Dendritic cell treated with granulocyte-macrophage colony-stimulating factor and Interleukin-4, amounts not matched to agents 40 ng/mL and 50 ng/mL, for 4 days (primary cell): ENCODE results near the gene ENDOV.

Source experiments
- H3K27ac Mint-ChIP-seq: one replicate; pipeline ENCODE4 v1.8.0; 2022; ENCODE audit warnings: mild to moderate bottlenecking, mixed read lengths
- H3K27me3 Mint-ChIP-seq: one replicate; pipeline ENCODE4 v1.8.0; 2022; ENCODE audit warnings: mild to moderate bottlenecking, mixed read lengths
- H3K36me3 Mint-ChIP-seq: one replicate; pipeline ENCODE4 v1.8.0; 2022; ENCODE audit warnings: low read depth, mixed read lengths
- H3K4me1 Mint-ChIP-seq: one replicate; pipeline ENCODE4 v1.8.0; 2022; ENCODE audit warnings: low read depth, mixed read lengths
- H3K4me3 Mint-ChIP-seq: one replicate; pipeline ENCODE4 v1.8.0; 2022; ENCODE audit warnings: mild to moderate bottlenecking, moderate library complexity, mixed read lengths
- H3K9me3 Mint-ChIP-seq: one replicate; pipeline ENCODE4 v1.8.0; 2022; ENCODE audit warnings: mixed read lengths
- intact Hi-C: fragments of 100-400 bp; cut with micrococcal nuclease; formaldehyde crosslinking; loops from one replicate; pipeline ENCODE4 v1.15.0; 2022

Gene ENDOV

DNA sequence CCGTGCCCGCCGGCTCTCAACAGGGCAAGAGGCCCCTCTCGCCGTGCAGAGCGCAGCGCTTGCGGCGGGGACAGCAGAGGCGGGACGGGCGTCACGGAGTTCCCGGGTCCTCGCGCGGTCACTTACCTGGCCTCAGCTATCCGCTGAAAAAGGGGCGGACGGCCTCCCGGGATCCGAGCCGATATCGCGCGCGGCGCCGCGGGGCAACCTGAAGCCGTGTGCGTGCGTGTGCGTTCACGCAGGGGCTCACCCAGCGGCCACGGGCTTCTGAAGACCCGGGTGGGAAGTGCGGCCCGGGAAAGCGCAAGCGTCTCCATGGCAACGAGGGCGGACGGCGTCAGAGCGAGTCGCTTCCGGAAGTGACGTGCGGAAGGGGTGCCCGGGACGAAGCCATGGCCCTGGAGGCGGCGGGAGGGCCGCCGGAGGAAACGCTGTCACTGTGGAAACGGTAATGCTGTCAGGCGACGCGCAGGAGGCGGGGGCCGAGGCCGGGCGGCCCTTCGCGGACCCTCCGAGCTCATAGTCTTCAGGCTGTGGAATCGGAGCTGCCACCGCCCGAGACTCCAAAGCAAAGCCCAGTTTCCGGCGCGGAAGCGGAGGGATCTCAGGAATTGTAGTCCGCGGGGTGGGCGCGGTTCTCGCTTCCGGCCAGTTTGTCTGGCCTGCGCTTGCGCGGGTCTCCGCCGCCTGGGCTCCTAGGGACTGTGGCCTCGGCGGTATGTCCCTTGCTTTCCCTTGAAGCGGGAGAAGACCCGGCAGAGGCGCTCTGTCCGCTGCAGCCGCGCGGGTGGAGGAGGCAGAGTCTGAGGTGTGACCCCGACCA is at the start of gene ENDOV:
Gene ENDOV, plus strand, starts transcription at position 365 of the 823 bp plus-strand sequence. Its CDS starts 28 bp downstream, at position 393.
- Mint-ChIP-seq H3K4me3 (peak within 1 kb of the TSS; percentile 89), H3K36me3 (peaks cover 48% of the 10 kb centered on the region), H3K9me3 (no peaks in the 10 kb centered on the region), H3K4me1 (peaks cover 38% of the 10 kb centered on the region), H3K27ac (peak within 1 kb of the TSS; percentile 96), H3K27me3 (peaks cover 22% of the 10 kb centered on the region)
- intact Hi-C loops, result loop anchor here (2.0 kb wide), 1 partner anchor 40 kb away; no protein-coding TSS in a partner anchor

- intact Hi-C loops, result no loop called here
- Mint-ChIP-seq H3K4me1 (no peaks in the 10 kb centered on the region), H3K36me3 (peaks cover 100% of the 10 kb centered on the region), H3K4me3 (no peak overlapping the region), H3K27ac (no peak overlapping the region), H3K27me3 (no peaks in the 10 kb centered on the region), H3K9me3 (peaks cover 2% of the 10 kb centered on the region)
Observed at GRCh38 chr17:80365983-80366382, 49.0 kb upstream of the ENDOV start.

GRCh38 chr17:80367503-80367902 is 47.5 kb upstream of the ENDOV start:
- intact Hi-C loops, result no loop called here
- H3K27ac Mint-ChIP-seq, result peak overlapping the region; percentile 9
- peaks cover 100% of the 10 kb centered on the region for H3K36me3 Mint-ChIP-seq
- no peaks in the 10 kb centered on the region for H3K4me1 Mint-ChIP-seq
- no peak overlapping the region for H3K4me3 Mint-ChIP-seq
- no peaks in the 10 kb centered on the region for H3K27me3 Mint-ChIP-seq
- H3K9me3 Mint-ChIP-seq, result no peaks in the 10 kb centered on the region

DNA sequence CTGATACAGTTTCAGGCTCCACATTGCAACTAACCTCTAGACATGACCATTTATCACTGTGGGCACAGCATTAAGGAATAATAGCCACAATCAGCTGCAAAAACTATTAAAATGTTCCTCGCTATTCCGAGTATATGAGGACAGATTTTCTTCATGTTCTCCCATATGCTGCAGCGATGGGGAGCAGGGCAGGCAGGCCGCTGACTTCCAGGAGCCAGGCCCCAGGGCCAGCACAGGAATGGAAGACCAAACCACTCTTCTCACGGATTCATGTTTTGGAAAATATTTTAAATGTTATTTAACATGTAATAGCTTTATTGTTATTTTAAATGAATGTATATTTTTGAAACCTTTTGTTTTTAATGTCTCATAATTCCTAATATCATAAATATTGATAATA is 43.8 kb upstream of the ENDOV start:
- no peak overlapping the region for H3K4me3 Mint-ChIP-seq
- H3K36me3 Mint-ChIP-seq, result peaks cover 100% of the 10 kb centered on the region
- peaks cover 12% of the 10 kb centered on the region for H3K4me1 Mint-ChIP-seq
- H3K27me3 Mint-ChIP-seq, result no peaks in the 10 kb centered on the region
- intact Hi-C loops, result loop anchor here (10.0 kb wide), 1 partner anchor 46 kb away; no protein-coding TSS in a partner anchor
- H3K9me3 Mint-ChIP-seq, result no peaks in the 10 kb centered on the region
- no peak overlapping the region for H3K27ac Mint-ChIP-seq

DNA sequence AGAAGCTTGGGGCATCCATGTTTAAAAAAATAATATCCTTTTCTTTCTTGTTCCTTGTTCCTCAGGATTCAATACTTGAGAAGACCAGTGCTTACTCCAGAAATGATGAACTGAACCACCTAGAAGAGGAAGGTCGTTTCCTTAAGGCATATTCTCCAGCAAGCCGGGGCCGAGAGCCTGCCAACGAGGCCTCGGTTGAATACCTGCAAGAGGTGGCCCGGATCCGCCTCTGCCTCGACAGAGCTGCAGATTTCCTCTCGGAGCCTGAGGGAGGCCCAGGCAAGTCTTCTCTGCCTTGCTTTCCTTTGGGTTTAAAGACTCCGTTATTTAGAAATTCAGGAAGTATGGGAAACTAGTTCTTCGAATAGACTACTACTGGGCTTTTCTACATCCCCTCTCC is 42.5 kb upstream of the ENDOV start:
- Mint-ChIP-seq H3K27ac (no peak overlapping the region), H3K27me3 (no peaks in the 10 kb centered on the region), H3K4me3 (no peak overlapping the region), H3K36me3 (peaks cover 100% of the 10 kb centered on the region), H3K4me1 (peaks cover 12% of the 10 kb centered on the region), H3K9me3 (no peaks in the 10 kb centered on the region)
- intact Hi-C loops, result loop anchor here (10.0 kb wide), 1 partner anchor 48 kb away; no protein-coding TSS in a partner anchor

DNA sequence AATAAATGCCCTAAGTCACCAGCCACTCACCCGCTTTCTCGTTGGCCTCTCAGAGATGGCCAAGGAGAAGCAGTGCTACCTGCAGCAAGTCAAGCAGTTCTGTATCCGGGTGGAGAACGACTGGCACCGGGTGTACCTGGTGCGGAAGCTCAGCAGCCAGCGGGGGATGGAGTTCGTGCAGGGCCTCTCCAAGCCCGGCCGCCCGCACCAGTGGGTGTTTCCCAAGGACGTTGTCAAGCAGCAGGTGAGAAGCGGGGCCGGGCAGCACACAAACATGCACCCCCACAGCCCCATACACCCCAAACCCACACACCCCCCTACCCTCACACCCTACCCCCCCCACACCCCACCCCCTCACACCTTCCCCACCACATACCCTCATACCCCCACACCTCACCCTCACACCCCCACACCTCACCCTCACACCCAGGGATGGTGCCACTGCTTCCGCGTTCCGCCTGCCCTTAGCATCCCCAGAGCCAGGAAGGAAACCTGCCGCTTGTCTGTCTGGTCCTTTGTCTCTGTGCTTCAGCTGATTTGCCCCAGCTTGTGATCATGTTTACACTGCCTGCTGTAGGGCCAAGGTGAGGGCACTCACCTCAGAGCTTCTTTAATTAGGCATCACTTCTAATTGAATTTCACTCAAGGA is 41.9 kb upstream of the ENDOV start:
- Mint-ChIP-seq H3K4me1 (peaks cover 12% of the 10 kb centered on the region), H3K27me3 (no peaks in the 10 kb centered on the region), H3K9me3 (no peaks in the 10 kb centered on the region), H3K27ac (no peak overlapping the region), H3K4me3 (no peak overlapping the region), H3K36me3 (peaks cover 100% of the 10 kb centered on the region)
- intact Hi-C loops, result loop anchor here (10.0 kb wide), 1 partner anchor 48 kb away; no protein-coding TSS in a partner anchor

DNA sequence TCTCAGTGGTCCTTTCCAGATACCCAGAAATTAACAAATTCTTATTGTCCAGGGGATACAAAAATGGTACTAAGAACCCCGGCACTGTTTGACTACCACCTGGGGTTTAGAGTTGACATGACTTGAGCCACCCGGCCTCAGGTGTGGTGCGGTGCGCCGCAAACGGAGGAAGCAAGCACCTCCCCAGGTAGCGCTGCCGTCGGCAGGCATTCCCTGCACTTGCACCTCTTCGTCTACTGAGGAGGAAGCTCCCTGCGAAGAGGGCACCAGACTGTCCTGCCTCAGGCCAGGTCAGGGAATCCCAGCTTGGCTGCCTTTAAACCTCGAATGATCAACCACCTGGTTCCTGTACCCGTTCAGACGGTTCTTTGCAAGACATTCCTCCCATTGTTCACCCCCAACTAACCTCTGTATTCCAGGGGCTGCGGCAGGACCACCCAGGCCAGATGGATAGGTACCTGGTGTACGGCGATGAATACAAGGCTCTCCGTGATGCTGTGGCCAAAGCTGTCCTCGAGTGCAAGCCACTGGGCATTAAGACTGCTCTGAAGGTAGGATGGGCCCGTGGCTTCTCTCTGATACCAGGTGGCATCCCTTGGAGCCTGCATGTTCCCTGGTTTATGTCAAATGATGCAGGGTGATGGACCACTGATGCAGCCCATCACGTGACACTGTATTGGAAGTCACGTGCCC is 40.8 kb upstream of the ENDOV start:
- Mint-ChIP-seq H3K4me1 (peaks cover 12% of the 10 kb centered on the region), H3K27me3 (no peaks in the 10 kb centered on the region), H3K4me3 (no peak overlapping the region), H3K9me3 (no peaks in the 10 kb centered on the region), H3K36me3 (peaks cover 100% of the 10 kb centered on the region), H3K27ac (no peak overlapping the region)
- intact Hi-C loops, result loop anchor here (10.0 kb wide), 1 partner anchor 49 kb away; no protein-coding TSS in a partner anchor

DNA sequence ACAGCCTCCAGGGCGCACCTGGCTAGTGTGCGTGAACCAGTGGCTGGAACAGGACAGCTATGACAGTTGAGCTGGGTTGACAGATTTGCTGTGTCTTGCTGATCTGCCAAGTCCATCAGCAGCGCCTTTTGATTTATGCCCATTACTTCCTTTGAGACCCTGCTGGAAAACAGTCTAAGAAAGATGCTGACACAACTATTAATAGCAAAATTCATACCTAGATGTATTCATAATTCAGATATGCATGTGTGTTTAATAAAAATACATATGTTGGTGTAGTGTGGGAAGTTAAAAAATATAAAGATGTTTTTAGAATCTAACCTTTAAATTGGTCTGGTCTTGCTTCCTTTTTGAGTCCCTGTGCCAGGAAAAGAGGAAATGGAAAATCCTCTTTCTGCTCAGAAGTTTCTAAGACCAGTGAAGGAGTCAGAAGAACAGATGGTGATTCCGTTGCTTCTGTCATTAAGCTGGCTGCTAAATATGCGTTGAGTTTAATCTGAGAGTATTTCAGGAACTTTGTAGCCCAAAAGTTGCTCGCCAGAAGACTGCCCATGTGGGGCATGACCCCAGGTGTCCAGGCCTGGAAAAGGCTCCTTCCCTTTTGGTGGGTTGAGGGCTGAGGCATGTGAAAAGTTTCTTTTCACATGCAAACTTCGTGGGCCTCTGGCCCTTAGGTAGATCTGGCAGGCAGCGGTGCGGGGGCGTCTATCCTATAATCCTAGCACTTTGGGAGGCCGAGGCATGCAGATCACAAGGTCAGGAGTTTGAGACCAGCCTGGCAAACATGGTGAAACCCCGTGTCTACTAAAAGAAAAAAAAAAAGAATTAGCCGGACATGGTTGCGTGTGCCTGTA is 40.0 kb upstream of the ENDOV start:
- Mint-ChIP-seq H3K27me3 (no peaks in the 10 kb centered on the region), H3K4me3 (no peak overlapping the region), H3K27ac (no peak overlapping the region), H3K36me3 (peaks cover 100% of the 10 kb centered on the region), H3K4me1 (peaks cover 12% of the 10 kb centered on the region), H3K9me3 (no peaks in the 10 kb centered on the region)
- intact Hi-C loops, result loop anchor here (10.0 kb wide), 1 partner anchor 50 kb away; no protein-coding TSS in a partner anchor

GRCh38 chr17:80376531-80376930 is 38.4 kb upstream of the ENDOV start:
- H3K36me3 Mint-ChIP-seq, result peaks cover 100% of the 10 kb centered on the region
- intact Hi-C loops, result loop anchor here (10.0 kb wide), 1 partner anchor 52 kb away; no protein-coding TSS in a partner anchor
- peaks cover 12% of the 10 kb centered on the region for H3K4me1 Mint-ChIP-seq
- H3K27ac Mint-ChIP-seq, result no peak overlapping the region
- no peaks in the 10 kb centered on the region for H3K27me3 Mint-ChIP-seq
- H3K9me3 Mint-ChIP-seq, result no peaks in the 10 kb centered on the region
- no peak overlapping the region for H3K4me3 Mint-ChIP-seq

GRCh38 chr17:80377798-80378197 is 37.2 kb upstream of the ENDOV start:
- peaks cover 12% of the 10 kb centered on the region for H3K4me1 Mint-ChIP-seq
- no peak overlapping the region for H3K27ac Mint-ChIP-seq
- peaks cover 100% of the 10 kb centered on the region for H3K36me3 Mint-ChIP-seq
- intact Hi-C loops, result loop anchor here (10.0 kb wide), 1 partner anchor 53 kb away; no protein-coding TSS in a partner anchor
- H3K4me3 Mint-ChIP-seq, result no peak overlapping the region
- no peaks in the 10 kb centered on the region for H3K9me3 Mint-ChIP-seq
- H3K27me3 Mint-ChIP-seq, result no peaks in the 10 kb centered on the region

GRCh38 chr17:80379348-80379747 is 35.6 kb upstream of the ENDOV start:
- Mint-ChIP-seq H3K27me3 (no peaks in the 10 kb centered on the region), H3K4me3 (no peak overlapping the region), H3K27ac (no peak overlapping the region), H3K4me1 (peaks cover 9% of the 10 kb centered on the region), H3K36me3 (peaks cover 100% of the 10 kb centered on the region), H3K9me3 (no peaks in the 10 kb centered on the region)
- intact Hi-C loops, result loop anchor here (10.0 kb wide), 1 partner anchor 55 kb away; no protein-coding TSS in a partner anchor

DNA sequence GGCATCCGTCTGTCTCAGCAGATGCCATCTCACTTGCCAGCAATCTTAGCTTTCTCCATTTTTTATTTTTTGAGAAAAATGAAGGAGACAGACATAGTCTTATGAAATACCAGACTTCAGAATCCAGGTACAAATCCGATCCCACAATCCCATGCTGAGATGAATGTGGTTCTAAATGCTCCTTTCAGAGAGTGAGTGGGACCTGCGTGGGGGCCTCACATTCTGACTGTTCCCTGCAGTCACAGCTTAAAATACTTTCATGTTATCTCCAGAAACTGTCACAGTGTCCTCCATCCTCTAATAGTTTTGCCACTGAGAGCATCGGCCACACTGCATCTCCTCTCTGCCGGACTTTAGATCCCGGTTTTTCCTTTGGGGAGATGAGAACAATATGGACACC is 34.9 kb upstream of the ENDOV start:
- H3K4me1 Mint-ChIP-seq, result peaks cover 4% of the 10 kb centered on the region
- no peak overlapping the region for H3K27ac Mint-ChIP-seq
- H3K9me3 Mint-ChIP-seq, result no peaks in the 10 kb centered on the region
- peaks cover 100% of the 10 kb centered on the region for H3K36me3 Mint-ChIP-seq
- H3K4me3 Mint-ChIP-seq, result no peak overlapping the region
- intact Hi-C loops, result no loop called here
- no peaks in the 10 kb centered on the region for H3K27me3 Mint-ChIP-seq

DNA sequence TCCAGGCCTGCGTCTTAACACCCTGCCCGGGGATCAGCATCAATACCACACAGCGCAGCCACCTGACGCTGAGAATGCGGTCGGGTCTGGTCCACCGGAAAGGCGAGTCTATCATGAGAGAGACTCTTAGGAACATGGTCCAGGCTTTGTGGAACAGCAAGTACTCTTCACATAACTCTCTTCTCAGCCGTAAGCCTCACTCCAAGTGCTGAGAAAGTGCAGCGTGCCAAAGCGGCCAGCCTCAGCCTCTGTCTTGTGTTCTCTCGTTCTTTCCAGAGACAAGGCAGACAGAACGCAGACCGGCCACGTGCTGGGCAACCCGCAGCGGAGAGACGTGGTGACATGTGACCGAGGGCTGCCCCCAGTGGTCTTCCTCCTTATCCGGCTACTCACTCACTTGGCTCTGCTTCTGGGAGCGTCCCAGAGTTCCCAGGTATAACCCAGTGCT is 34.4 kb upstream of the ENDOV start:
- Mint-ChIP-seq H3K36me3 (peaks cover 100% of the 10 kb centered on the region), H3K4me3 (no peak overlapping the region), H3K27me3 (no peaks in the 10 kb centered on the region), H3K27ac (no peak overlapping the region), H3K9me3 (no peaks in the 10 kb centered on the region), H3K4me1 (no peaks in the 10 kb centered on the region)
- intact Hi-C loops, result no loop called here
